HepG2 (cell line): ENCODE data around the gene IPO13. TPM values are rescaled to one million over a fixed set of nuclear protein-coding genes. Genes with fewer than 3 reads are reported as not detected.
A peak's percentile ranks its signal among the peaks of the same experiment; 100 is the strongest.

Experiments used
- CEBPB ChIP-seq: IDR thresholded peaks from 2 replicates; pipeline ENCODE4 v1.6.1; 2011; ENCODE audit warnings: low read depth, low read length, improper control_type of control experiment, borderline replicate concordance
- CTCF ChIP-seq: sonication (generic); formaldehyde crosslinking; IDR thresholded peaks from 2 replicates; pipeline ENCODE4 v1.5.0; 2020; ENCODE audit warnings: mild to moderate bottlenecking, missing genetic modification reagents, moderate library complexity
- FOXA3 ChIP-seq: IDR thresholded peaks from 2 replicates; pipeline ENCODE4 v1.6.1; 2016; ENCODE audit warnings: missing genetic modification reagents, missing compliant biosample characterization
- FOXO1 ChIP-seq: sonication (generic); formaldehyde crosslinking; IDR thresholded peaks from 2 replicates; pipeline ENCODE4 v1.4.0; 2020; ENCODE audit warnings: missing genetic modification reagents
- TEAD2 ChIP-seq: sonication (generic); formaldehyde crosslinking; IDR thresholded peaks from 2 replicates; pipeline ENCODE4 v1.9.0; 2021; ENCODE audit warnings: missing genetic modification reagents
- ZFX ChIP-seq: sonication (generic); formaldehyde crosslinking; IDR thresholded peaks from 2 replicates; pipeline ENCODE4 v1.4.0; 2020; ENCODE audit warnings: mild to moderate bottlenecking, low read depth, missing genetic modification reagents, moderate library complexity
- ZNF407 ChIP-seq: sonication (generic); formaldehyde crosslinking; IDR thresholded peaks from one replicate; pipeline ENCODE4 v1.5.1; 2020; ENCODE audit warnings: mild to moderate bottlenecking, missing genetic modification reagents; ENCODE audit errors: not compliant biosample characterization
- ZNF431 ChIP-seq: sonication (generic); formaldehyde crosslinking; IDR thresholded peaks from 2 replicates; pipeline ENCODE4 v1.9.0; 2022; ENCODE audit warnings: missing genetic modification reagents, low read depth, mild to moderate bottlenecking, borderline replicate concordance
- ZNF562 ChIP-seq: sonication (generic); formaldehyde crosslinking; IDR thresholded peaks from 2 replicates; pipeline ENCODE4 v1.8.0; 2022; ENCODE audit warnings: missing genetic modification reagents, borderline replicate concordance
- ZNF615 ChIP-seq: sonication (generic); formaldehyde crosslinking; IDR thresholded peaks from 2 replicates; pipeline ENCODE4 v1.5.0; 2020; ENCODE audit warnings: mild to moderate bottlenecking, missing genetic modification reagents, borderline replicate concordance
- ZNF839 ChIP-seq: sonication (generic); formaldehyde crosslinking; IDR thresholded peaks from 2 replicates; pipeline ENCODE4 v1.4.0; 2020; ENCODE audit warnings: missing genetic modification reagents, mild to moderate bottlenecking, borderline replicate concordance
- polyA plus RNA-seq, 8 experiments: library from polyadenylated mRNA; depleted of rRNA in 3 of 8; stranded (reverse) in 7 of 8; unstranded in 1 of 8; fragments of >200 nt; fragmentation: Illumina TruSeq in 4 of 8; extraction: Trizol in 4 of 8; gene quantifications; 2 replicates each; pipeline versions ENCODE4 v1.2.1 to v1.2.3, GENCODE V29; 2011 to 2016; ENCODE audit warnings: low read depth in 4 of 8, missing spikeins in 1 of 8, mixed read lengths in 1 of 8; ENCODE audit not compliant: insufficient read depth in 1 of 8
- total RNA-seq, 5 experiments: library from RNA; depleted of rRNA; stranded (reverse); fragments of >200 nt; fragmentation: Illumina TruSeq; extraction: Trizol; gene quantifications; 2 replicates each; pipeline ENCODE4 v1.2.3, GENCODE V29; 2016; ENCODE audit warnings: low read depth in 1 of 5
- TF ChIP-seq, protein P1 (sequence below), 2 experiments: fragments of 450-650 bp in 1 of 2; sonication (generic) in 1 of 2; formaldehyde crosslinking; IDR thresholded peaks; 2 replicates each; pipeline versions ENCODE4 v1.5.0 to v1.8.0; 2020 to 2022; ENCODE audit warnings: mild to moderate bottlenecking in 1 of 2, missing genetic modification reagents in 1 of 2
- TF ChIP-seq, protein P2 (sequence below): conservative IDR thresholded peaks from 2 replicates; pipeline ENCODE4 v1.6.1; 2018; ENCODE audit warnings: missing genetic modification reagents

Gene IPO13
- total and polyA plus RNA-seq, 2 of the 13 experiments (the other 11 are each of a cell fraction or from before 2014, with no cell fraction given): 12.9 to 15.6 TPM

DNA sequence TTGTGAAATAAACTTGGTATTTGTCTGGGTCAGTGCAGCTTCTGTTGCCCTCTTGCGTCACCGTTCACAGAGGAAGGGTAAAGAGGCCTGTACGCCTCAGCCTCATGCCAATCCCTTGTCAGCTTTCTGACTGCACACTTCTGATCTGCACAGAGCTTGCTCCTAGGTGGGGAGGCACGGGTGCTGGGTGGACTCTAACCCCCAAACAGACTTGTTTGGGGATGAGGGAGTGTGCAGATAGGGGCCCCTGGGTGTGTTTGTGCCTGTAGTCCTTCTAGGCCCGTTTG lies 31.5 kb downstream of the IPO13 start (continued):
- TF ChIP-seq CTCF (CRISPR knock-in tag) (peak; percentile 11; the same call in 1 of the 2 replicates), ZNF407 (CRISPR knock-in tag) (no peak), FOXO1 (CRISPR knock-in tag) (0 out of 2 replicates have a peak, but pooled peaks have one; percentile 7), FOXA3 (CRISPR knock-in tag) (peak; percentile 50; the same call in 1 of the 2 replicates), ZNF562 (CRISPR knock-in tag) (no peak), CEBPB (peak; percentile 92), TEAD2 (CRISPR knock-in tag) (no peak), ZNF431 (CRISPR knock-in tag) (peak; percentile 55; the same call in 1 of the 2 replicates), ZNF615 (no peak), ZFX (peak; percentile 72), ZNF839 (no peak)
- TF ChIP-seq, protein P1, sequence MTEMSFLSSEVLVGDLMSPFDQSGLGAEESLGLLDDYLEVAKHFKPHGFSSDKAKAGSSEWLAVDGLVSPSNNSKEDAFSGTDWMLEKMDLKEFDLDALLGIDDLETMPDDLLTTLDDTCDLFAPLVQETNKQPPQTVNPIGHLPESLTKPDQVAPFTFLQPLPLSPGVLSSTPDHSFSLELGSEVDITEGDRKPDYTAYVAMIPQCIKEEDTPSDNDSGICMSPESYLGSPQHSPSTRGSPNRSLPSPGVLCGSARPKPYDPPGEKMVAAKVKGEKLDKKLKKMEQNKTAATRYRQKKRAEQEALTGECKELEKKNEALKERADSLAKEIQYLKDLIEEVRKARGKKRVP (CRISPR knock-in tag; IDR thresholded peaks at IDR 0.05): peak in 1 of 2 experiments; percentile 71; a peak in 1 of 4 replicates
- TF ChIP-seq, protein P2, sequence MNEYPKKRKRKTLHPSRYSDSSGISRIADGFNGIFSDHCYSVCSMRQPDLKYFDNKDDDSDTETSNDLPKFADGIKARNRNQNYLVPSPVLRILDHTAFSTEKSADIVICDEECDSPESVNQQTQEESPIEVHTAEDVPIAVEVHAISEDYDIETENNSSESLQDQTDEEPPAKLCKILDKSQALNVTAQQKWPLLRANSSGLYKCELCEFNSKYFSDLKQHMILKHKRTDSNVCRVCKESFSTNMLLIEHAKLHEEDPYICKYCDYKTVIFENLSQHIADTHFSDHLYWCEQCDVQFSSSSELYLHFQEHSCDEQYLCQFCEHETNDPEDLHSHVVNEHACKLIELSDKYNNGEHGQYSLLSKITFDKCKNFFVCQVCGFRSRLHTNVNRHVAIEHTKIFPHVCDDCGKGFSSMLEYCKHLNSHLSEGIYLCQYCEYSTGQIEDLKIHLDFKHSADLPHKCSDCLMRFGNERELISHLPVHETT: 0 out of 2 replicates have a peak, but pooled peaks have one; percentile 11
